Ovary (tissue), 9 donors: ENCODE data around the gene MRPS10. TPM values are rescaled to one million over a fixed set of nuclear protein-coding genes. Genes with fewer than 3 reads are reported as not detected.

Experiments used
- DNase-seq, 5 donors: peaks; one replicate each; pipeline ENCODE4 v3.0.0-alpha.2; 2019 to 2020
- H3K27ac ChIP-seq, 2 donors: fragments of 200-600 bp; one replicate each; pipeline versions ENCODE4 v1.5.1 to v1.8.0; 2019 to 2022
- H3K27me3 ChIP-seq: fragments of 200-600 bp; one replicate; pipeline ENCODE4 v1.8.0; 2022
- H3K36me3 ChIP-seq: fragments of 200-600 bp; sonication (generic); one replicate; pipeline ENCODE4 v1.5.1; 2019
- H3K4me1 ChIP-seq: one replicate; pipeline ENCODE4 v1.8.1; 2013; ENCODE audit warnings: mild to moderate bottlenecking, moderate library complexity; ENCODE audit not compliant: insufficient read depth
- H3K4me3 ChIP-seq: fragments of 200-600 bp; sonication (generic); one replicate; pipeline ENCODE4 v1.5.1; 2017
- H3K9me3 ChIP-seq, 2 donors: fragments of 200-600 bp in 1 of 2; sonication (generic) in 1 of 2; one replicate each; pipeline versions ENCODE4 v1.5.1 to v1.8.1; 2013 to 2019; ENCODE audit warnings: mild to moderate bottlenecking in 1 of 2, moderate library complexity in 1 of 2
- CTCF ChIP-seq, 3 donors: fragments of 450-650 bp in 2 of 3; fragments of 200-600 bp in 1 of 3; IDR thresholded peaks; one replicate each; pipeline versions ENCODE4 v1.5.1 to v1.8.0; 2016 to 2022; ENCODE audit warnings: antibody characterized with exemption in 3 of 3, mild to moderate bottlenecking in 1 of 3
- EP300 ChIP-seq: sonication (generic); formaldehyde crosslinking; IDR thresholded peaks from one replicate; pipeline ENCODE4 v1.6.1; 2017; ENCODE audit warnings: antibody characterized with exemption
- POLR2A ChIP-seq: fragments of 450-650 bp; IDR thresholded peaks from one replicate; pipeline ENCODE4 v1.6.1; 2017; ENCODE audit warnings: antibody characterized with exemption, mild to moderate bottlenecking, moderate library complexity
- WGBS, 3 donors: extraction: QIAGEN DNeasy Blood & Tissue Kit in 1 of 3; methylation state at CpG; one replicate each; pipeline versions ENCODE4 v1.1.5 to v1.1.7; 2013 to 2017; 5-methylcytosine and 5-hydroxymethylcytosine counted together
- intact Hi-C, 4 donors: fragments of 100-400 bp; cut with DNase I; formaldehyde crosslinking; loops; one replicate each; pipeline versions ENCODE4 v1.11.0 to v1.15.1; 2022 to 2023
- polyA plus RNA-seq, 2 donors: library from polyadenylated mRNA; stranded (reverse); fragments of 200-250 nt in 1 of 2; fragments of 350-450 nt in 1 of 2; fragmentation: Illumina TruSeq in 1 of 2; extraction: RNeasy Lipid Tissue Mini Kit (QIAGEN cat#74804) in 1 of 2; gene quantifications; one replicate each; pipeline ENCODE4 v1.2.3, GENCODE V29; 2013 to 2014
- total RNA-seq, 7 donors: library from RNA; depleted of rRNA in 2 of 7; stranded (reverse); fragments of >200 nt in 2 of 7; fragmentation: NEBNext Ultra II Directional in 3 of 7; extraction: Animal tissue kit (Norgen Biotek cat#: 25700) in 3 of 7; gene quantifications; one replicate each; pipeline versions ENCODE4 v1.1.0 to v1.2.4, GENCODE V29; 2016 to 2023
- donor health status: DM: no; HTN: no; CAD: no; lungs with moderate emphysema.
- donor health status: DM: no; HTN: no; CAD: no.
- donor health status: Bipolar disorder and iron deficiency.
- donor health status: DM: yes; HTN: yes; CAD: no.
- donor health status: DM: no; HTN: no; CAD: no.
- donor health status: DM: yes; HTN: yes; CAD: no.

MRPS10 gene
- total and polyA plus RNA-seq, 9 donors, result 14.9 to 37.3 (median 24.6) TPM

- Histone ChIP-seq H3K4me3 (no peak overlapping the region), H3K36me3 (no peaks in the 10 kb centered on the region), H3K27me3 (no peaks in the 10 kb centered on the region), H3K9me3 (no peaks in the 10 kb centered on the region), H3K27ac (no peak overlapping the region), H3K4me1 (peaks cover 5% of the 10 kb centered on the region)
- TF ChIP-seq POLR2A, result no peak
- TF ChIP-seq CTCF (IDR thresholded peaks at IDR 0.05), result no peak
- no peak for TF ChIP-seq EP300
- no peak for DNase-seq
- intact Hi-C loops, result loop anchor here in 2 of 4 donors (10.0 kb wide), 1 partner anchor 280 kb away; no protein-coding TSS in a partner anchor
- 68 to 84% (median 79%) methylated on average over 5 of the region's 5 CpGs for WGBS, 3 donors
Observed at GRCh38 chr6:42255050-42255449, 37.4 kb upstream of the MRPS10 start.

- no peaks in the 10 kb centered on the region for H3K9me3 ChIP-seq
- no peak overlapping the region for H3K4me3 ChIP-seq
- DNase-seq, result no peak
- WGBS, 3 donors, result 91 to 94% (median 93%) methylated on average over 9 of the region's 9 CpGs
- H3K4me1 ChIP-seq, result peaks cover 5% of the 10 kb centered on the region
- no peaks in the 10 kb centered on the region for H3K27me3 ChIP-seq
- intact Hi-C loops, result loop anchor here in 2 of 4 donors (10.0 kb wide), 1 partner anchor 280 kb away; no protein-coding TSS in a partner anchor
- no peaks in the 10 kb centered on the region for H3K36me3 ChIP-seq
- TF ChIP-seq CTCF (IDR thresholded peaks at IDR 0.05) (no peak), EP300 (no peak), POLR2A (no peak)
- H3K27ac ChIP-seq, result no peak overlapping the region
Observed at GRCh38 chr6:42254505-42254904, 36.8 kb upstream of the MRPS10 start.

GRCh38 chr6:42251911-42252637 is 34.4 kb upstream of the MRPS10 start:
- Histone ChIP-seq H3K4me3 (no peak overlapping the region), H3K27me3 (no peaks in the 10 kb centered on the region), H3K27ac (no peak overlapping the region), H3K9me3 (no peaks in the 10 kb centered on the region), H3K4me1 (peaks cover 5% of the 10 kb centered on the region), H3K36me3 (no peaks in the 10 kb centered on the region)
- intact Hi-C loops, result loop anchor here in 2 of 4 donors (10.0 kb wide), 1 partner anchor 283 kb away; no protein-coding TSS in a partner anchor
- peak; percentile 60 to 81 (median 70) for DNase-seq
- TF ChIP-seq POLR2A, result no peak
- TF ChIP-seq EP300, result no peak
- TF ChIP-seq CTCF (IDR thresholded peaks at IDR 0.05), result no peak
- 22 to 31% (median 24%) methylated on average over 8 to 9 of the region's 9 CpGs for WGBS, 3 donors

GRCh38 chr6:42251500-42251899 is 33.8 kb upstream of the MRPS10 start:
- 35 to 54% (median 45%) methylated on average over 1 of the region's 1 CpG for WGBS, 3 donors
- H3K4me1 ChIP-seq, result peaks cover 5% of the 10 kb centered on the region
- intact Hi-C loops, result loop anchor here in 2 of 4 donors (10.0 kb wide), 1 partner anchor 283 kb away; no protein-coding TSS in a partner anchor
- H3K9me3 ChIP-seq, result no peaks in the 10 kb centered on the region
- H3K36me3 ChIP-seq, result no peaks in the 10 kb centered on the region
- no peak for TF ChIP-seq POLR2A
- no peak for TF ChIP-seq EP300
- TF ChIP-seq CTCF (IDR thresholded peaks at IDR 0.05), result no peak
- H3K27ac ChIP-seq, result no peak overlapping the region
- no peak for DNase-seq
- H3K4me3 ChIP-seq, result no peak overlapping the region
- no peaks in the 10 kb centered on the region for H3K27me3 ChIP-seq
